Stimulated activated CD8-positive, alpha-beta memory T cell treated with anti-CD3 and anti-CD28 coated beads, Interleukin-15, amount 100 ng/mL, for 1 hour (primary cell): Measurements from ENCODE around the gene OR10J1.
"Not testable (repeated sequence)": the region's sequence is repeated elsewhere in the genome, so short reads cannot be mapped to it uniquely, and the experiment has no call there.

Source experiments
- DNase-seq: peaks from one replicate; pipeline ENCODE4 v3.0.0-alpha.2; 2020; ENCODE audit warnings: low read depth

Gene OR10J1, protein sequence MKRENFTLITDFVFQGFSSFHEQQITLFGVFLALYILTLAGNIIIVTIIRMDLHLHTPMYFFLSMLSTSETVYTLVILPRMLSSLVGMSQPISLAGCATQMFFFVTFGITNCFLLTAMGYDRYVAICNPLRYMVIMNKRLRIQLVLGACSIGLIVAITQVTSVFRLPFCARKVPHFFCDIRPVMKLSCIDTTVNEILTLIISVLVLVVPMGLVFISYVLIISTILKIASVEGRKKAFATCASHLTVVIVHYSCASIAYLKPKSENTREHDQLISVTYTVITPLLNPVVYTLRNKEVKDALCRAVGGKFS

DNA sequence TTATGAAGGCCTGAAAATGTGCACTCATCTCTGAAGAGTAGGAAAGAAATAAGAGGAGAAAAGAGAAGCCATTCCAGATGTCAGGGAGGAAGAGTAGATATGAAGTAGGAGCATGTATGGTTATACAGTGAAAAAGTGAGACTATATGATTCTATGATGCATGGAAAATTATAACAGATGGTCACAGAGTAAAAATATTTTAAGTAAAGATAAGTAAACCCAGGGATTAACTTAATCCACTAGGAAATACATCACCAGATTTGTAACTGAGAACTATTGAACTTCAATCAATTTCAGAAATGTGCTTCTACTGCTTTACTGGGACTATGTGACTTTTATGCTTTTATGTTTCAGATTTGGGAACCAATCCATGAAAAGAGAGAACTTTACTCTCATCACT is at the start of gene OR10J1:
Gene OR10J1 (plus strand): TSS at position 301 of the 400 bp plus-strand sequence. CDS start 70 bp downstream, at position 371.
- DNase-seq: no peak

DNA sequence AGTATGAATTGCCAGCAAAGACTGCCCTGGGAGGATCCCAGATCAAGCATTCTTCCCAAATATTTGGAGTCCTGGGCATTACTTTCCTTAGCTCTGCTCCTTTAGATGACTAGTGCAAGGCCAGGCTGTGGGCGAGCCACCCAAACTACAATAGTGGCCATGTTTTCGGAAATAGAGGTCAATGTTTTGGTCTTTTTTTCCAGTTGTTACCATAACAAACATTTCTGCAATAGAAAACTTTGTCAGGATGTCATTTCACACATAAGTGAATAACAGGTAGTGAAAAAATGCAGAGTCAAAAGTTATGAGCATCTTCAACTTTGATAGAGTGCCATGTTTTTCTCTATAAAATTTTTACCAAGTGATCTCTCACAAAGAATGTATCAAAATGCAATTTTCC is 32.7 kb upstream of the OR10J1 start:
- DNase-seq: no peak

DNA sequence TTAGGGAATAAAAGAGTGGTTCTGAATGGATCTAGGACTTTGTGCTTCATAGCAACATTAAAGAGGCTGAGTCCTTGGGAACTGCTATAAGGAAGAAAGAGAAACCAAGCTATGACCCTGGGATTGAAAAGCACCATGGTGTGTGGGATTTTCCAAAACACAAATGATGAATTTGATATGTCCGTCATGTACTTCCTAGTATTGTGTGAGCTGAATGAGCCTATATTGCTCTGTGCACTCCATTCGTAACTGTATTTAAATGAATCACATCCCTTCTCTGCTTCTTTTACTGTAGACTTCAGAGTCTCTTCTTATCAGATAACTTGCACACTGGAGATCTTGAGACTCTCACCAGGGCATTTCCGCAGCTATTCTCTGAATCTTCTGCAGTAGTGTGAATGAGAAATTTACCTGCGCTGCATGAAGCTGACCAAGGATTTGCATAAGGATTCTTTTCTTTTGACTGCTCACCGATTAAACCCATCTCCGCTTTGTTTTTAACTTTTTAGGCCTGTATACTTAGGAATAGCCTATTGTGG is 30.6 kb upstream of the OR10J1 start:
- DNase-seq: no peak

DNA sequence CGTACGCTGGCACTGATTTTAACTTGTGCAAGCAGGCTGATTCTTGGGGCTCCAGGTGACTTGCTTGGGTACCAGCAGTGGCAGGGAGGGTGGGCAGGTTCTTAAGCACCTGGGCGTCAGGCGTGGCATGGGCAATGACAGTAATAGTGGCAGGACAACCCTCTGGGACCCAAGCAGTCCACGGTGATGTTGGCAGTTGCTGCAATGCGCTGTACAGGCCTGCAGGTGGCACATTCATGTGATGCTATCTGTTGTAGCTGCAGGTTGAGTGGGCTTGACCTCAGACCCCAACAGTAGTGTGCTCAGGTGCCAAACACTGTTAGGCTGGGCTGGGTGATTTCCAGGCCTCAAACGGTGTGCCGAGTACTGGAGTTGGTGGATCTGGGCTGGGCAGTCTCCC is 17.7 kb upstream of the OR10J1 start:
- DNase-seq: no peak

DNA sequence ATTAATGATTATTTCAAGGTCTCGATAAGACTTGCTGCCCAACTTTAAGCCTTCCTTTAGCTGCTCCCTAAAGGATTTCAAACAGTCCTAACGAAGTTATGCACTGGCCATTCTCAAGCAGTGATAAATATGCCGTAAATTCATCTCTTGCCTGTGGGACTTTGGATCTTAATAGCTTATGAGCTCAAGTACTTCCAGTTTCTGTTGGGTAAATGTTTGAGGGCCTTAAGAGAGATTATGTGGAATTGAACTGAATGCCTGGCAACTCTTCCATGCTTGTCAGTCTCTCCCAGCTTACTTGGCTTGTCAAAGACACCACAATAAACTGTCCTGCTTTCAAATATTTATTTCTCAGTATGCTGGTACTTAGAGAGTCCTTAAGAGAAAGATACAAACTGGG is 11.0 kb upstream of the OR10J1 start:
- no peak for DNase-seq

DNA sequence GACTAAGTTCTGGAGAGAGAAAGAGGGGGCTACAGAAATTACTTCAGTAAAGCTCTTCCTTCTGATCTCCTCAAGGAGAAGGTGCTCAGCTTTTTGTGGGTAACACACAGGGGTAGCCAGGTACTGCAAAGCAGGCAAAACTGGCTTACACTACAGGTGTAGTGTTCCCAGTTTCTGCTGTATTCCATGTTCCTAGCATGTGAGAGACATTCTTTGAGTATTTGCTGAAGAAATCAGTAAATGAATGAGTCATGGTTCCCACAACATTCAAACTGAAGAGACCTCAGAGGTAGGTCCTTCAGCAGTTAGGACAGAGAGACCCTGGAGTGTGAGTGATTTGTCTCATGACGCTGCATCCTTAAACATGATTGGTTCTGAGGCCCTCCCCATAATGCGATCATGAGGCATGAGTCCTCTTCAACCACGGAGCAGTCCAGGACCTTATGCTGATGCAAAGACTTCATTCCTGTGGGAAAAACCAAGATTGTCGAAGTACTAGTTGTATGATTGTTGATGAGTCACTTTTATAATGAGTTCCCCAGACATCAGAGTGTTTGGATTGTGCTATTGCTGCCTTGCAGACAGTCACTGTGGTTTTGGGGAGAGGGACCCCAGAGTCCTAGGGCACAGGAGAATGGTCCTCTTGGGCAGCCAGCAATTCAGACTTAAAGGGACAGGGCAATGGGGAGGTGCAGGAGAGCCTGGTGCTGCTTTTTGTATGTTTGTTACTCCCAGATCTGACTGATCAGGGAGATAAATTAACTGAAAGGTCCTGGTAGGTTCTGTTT is 10.3 kb upstream of the OR10J1 start:
- DNase-seq: no peak

DNA sequence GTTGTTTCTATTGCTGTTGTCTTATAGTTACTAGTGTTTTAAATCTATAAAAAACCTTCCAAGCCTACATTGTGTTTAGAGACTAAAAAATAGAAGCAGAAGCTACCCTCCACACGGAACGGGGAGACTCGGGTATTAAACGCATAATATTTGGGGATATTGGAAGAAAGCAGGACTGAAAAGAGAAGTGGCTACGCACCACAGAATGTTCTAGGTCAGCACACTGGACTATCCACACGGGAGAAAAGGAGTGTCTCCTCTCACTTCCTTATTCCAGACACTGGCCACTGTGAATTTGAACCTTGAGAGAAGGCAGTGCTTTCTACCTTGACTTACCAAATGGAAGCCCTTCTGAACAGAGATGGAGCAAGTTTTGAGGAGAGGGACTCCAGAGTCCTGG is 8.5 kb upstream of the OR10J1 start:
- DNase-seq: no peak

DNA sequence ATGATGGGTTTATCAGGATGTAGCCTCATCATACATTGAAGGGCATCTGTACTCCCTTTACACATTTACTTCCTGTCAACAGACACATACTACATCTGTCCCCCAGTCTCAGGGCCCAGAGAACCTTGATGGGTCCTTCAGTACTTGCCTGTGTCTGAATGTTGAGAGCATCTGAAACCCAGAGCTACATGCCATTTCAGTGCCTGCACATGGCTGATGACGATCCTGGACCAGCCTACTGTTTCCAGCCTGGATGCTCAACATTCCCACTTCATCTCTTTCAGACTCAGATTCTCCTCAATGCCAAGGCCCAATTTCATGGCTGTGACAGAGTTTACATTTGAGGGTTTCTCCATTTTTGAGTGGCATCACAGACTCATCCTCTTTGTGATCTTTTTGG is 7.6 kb upstream of the OR10J1 start, which contains the start of gene OR10J4:
Gene OR10J4 (plus strand): TSS at position 301 of the 400 bp plus-strand sequence.
- DNase-seq: no peak

DNA sequence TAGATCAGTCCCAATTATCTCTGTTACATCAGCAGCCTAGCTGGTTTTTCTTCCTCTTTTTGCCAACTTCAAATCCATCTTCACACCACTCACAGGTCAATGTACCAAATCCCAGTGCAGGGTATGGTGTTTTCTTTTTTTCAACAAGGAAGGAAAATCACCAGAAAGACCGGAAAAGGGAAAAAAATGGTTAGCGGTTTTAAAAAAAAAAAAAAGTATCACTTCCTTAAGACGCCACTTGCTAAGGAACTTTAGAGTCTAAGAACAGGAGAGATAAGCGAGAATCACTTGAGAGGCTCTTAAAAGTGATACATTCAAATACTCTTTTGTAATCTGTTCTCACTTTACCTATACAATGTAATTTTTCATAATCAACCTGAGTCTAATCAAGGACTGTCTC is 3.1 kb upstream of the OR10J1 start:
- no peak for DNase-seq

DNA sequence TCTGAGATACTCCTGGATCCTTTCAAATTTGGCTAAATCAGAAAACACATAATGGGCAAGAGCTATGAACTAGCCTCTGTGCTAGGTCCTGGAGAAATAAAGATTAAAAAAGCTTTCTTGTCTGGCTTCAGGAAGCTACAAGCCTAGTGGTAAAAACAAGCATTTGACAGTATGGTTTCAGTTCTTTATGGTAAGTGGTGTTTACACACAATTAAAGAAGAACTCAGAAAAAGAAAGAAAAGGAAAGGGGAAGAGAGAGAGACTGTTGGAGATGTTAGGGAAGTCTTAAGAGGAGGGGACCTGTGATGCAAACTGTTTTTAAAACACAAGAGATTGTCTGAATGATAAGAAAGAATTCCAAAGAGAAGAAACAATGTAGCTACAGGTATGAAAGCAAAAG is 1.8 kb downstream of the OR10J1 start:
- DNase-seq: no peak

DNA sequence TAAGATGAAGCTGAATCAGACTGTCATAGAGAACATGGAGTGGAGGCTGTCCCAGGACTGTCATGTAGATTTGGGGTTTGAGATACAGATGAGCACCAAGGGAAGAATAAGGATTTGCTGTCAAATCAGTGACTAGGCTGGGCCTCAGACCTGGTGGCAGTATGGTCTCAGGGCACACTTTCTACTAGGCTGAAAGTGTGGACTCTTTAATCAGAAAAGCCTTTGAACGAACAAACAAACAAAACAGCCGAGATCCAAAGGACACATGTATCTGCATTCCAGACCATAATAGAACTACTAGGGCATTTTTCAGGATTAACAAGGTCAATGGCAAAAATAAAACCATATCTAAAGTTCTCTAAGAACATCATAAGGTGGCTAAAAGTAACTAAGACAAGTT is 2.9 kb downstream of the OR10J1 start:
- DNase-seq: no peak

DNA sequence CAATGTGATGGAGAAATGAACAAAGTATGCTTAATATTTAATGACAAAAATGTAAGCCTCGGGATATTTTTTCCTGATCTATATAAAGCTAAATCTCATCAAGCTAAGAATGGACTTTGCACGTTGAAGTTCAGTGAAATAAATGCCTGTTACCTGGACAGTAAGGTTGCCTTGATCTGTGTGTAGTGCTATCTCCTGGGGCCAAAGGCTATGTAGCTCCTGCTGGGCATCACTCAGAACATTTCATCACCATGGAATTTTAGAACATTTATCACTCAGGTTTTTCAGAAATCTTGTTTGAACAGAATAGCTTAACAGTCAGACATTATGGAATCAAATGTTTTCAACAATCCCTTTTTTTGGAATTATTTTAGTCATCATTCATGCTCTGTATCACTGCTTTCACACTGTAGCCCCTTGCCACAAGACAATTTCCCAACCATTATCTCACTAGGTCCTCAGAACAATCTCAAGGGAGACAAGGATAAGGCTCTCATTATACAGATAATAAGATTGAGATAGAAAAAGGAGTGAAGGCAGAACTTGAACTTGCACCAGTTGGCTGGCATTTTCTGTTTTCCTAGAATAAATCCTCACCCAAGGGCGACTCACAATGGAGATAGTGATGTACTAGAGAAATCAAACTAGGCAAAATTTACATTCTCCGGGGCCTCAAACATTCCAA is 3.7 kb downstream of the OR10J1 start:
- no peak for DNase-seq

DNA sequence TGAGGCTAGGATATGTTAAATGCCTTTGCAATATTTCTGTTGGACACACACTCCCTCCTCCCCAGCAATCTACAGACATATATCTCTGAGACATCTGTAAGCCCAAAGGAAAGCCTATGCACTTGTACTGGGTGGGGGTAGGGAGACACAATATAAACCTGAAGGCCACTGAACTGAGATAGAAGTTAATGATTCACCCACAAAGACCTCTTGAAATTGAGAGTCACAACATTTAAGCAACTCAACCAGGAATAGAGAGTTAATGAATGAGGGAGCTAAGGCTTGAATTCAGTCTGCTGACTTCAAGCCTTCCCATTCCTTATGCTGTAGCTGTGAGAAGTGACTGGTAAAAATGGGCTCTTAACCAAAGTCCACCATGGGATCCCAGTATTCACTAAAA is 5.0 kb downstream of the OR10J1 start:
- DNase-seq: no peak

DNA sequence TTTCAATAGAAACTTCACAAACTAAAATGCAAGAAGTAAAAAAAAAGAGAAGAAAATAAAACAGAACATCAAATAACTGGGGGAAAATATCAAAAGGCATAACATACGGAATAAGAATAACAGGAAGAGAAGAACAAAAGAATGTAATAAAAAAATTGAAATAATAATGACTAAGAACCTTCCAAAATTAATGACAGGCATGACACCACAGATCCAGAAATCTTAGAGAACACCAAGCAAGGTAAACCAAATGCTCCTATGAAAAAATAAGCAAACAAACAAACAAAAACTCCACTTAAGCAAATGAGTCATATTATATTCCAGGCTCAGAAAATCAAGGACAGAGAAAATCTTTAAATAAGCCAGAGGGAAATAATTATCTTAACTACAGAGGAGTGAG is 8.7 kb downstream of the OR10J1 start:
- DNase-seq: no peak

DNA sequence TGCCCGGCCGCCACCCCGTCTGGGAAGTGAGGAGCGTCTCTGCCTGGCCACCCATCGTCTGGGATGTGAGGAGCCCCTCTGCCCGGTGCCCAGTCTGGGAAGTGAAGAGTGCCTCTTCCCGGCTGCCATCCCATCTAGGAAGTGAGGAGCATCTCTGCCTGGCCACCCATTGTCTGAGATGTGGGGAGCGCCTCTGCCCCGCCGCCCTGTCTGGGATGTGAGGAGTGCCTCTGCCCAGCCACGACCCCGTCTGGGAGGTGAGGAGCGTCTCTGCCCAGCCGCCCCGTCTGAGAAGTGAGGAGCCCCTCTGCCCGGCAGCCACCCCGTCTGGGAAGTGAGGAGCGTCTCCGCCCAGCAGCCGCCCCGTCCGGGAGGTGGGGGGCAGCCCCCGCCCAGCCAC is 10.1 kb downstream of the OR10J1 start:
- DNase-seq: not testable (repeated sequence)

DNA sequence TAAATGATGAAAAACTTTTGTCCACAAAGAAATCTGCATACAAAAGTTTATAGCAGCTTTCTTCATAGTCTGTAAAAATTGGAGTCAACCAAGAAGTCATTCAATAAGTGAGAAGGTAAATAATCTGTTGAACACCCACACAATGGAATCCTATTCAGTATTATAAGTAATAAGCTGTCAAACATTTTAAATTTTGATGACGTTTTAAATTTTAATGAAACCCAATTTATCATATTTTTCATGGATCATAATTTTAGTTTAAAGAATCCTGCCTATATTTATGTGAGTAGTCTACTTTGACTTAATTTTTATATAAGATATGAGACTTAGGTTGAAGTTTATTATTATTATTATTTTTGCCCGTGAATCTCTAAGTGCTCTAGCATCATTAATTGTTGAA is 20.0 kb downstream of the OR10J1 start:
- DNase-seq: no peak

DNA sequence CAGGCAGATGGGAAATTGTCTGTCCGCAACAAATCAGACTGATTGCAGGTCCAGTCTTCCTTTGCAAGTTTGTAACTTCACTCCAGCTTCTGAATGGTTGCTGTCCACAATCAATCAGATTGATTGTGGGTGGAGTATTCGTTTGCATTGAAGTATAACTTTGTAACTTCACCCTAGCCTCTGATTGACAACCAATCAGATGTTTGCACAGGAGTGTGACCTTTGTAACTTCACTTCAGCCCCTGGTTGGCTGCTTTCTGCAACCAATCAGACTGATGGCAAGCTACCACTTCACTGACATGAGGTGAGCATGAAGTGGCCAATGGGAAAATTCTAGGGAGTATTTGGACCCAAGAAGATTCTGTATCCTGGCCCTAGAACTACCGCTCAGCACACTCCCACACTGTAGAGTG is 25.7 kb downstream of the OR10J1 start:
- DNase-seq: no peak

DNA sequence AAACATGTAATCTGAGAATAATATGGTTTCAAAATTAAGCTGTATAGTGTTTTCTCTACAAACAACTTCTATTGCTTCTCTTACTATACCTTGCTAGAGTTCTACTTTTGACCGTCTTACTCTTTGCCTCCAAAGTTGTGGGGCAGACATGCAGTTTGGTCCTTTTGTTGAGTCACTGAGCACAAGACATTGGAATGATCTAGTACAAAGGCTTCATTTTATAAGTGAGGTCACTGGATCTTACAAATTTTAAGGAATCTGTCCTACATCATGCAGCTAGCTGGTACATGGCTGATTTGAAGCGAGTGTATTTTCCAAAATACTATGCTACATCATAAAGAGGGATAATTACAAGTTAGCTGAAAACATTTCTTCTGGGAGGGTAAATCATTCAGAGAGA is 28.8 kb downstream of the OR10J1 start:
- no peak for DNase-seq

DNA sequence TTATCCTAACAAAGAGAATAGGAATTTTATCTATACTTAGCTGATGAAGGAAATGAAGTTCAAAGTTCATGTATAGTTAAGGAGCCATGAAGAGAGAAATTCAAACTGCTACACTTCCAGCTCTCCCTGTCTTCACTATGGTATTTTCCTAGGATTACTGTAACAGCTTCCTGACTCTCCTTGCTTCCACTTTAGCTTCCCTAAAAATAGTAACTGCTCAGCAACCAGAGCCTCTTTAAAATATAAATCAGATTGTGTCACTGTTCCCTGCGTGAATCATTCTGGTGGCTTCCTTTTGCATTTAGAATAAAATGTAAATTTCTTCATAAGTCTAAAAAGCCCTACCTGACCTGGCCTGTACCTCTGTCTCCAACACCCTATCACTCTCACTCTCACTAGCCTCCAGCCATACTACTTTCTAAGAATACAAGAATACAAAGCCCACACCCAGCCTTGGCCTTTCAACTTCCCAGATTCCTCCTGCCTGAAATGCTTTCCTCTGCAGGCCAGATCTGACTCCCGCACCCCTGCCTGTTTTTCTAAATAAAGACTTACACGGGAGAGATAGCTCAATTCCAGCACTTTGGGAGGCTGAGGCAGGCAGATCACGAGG is 30.5 kb downstream of the OR10J1 start:
- DNase-seq: no peak

DNA sequence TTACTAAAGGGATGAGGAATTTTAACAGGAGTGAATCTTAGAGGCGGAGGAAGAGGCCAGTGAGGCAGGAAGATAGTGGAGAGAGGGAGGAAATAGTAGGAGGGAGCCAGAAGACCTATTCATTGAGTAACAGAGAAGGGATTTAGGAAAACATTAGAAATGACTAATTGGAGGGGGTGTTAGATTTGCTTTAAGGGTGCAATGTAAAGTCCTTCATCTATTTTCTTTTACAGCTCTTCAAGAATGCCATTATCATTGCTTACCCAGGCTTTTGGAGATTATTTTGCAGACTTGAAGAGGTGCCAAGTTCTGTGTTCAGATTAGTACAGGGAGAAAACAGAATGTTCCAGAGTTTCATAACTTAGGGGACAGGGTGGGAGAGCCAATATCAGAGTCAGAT is 33.8 kb downstream of the OR10J1 start:
- DNase-seq: no peak

DNA sequence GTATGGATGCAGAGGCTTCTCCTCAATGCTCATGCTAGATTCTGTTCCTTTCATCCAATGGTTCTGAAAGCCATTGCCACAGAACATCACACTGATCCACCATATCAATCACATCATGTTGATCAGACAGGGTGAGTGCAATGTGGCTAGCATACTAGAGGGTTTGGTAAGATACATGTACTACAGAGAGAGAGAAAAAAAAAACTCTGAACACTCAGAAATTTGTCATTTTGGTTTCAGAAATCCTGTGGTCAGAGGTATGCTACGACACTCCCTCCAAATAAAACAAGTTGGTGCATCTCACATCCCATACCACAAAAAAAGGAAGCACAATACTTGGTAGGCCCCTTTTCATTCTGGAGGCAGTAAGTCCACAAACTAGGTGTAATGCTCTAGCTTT is 35.4 kb downstream of the OR10J1 start:
- no peak for DNase-seq

DNA sequence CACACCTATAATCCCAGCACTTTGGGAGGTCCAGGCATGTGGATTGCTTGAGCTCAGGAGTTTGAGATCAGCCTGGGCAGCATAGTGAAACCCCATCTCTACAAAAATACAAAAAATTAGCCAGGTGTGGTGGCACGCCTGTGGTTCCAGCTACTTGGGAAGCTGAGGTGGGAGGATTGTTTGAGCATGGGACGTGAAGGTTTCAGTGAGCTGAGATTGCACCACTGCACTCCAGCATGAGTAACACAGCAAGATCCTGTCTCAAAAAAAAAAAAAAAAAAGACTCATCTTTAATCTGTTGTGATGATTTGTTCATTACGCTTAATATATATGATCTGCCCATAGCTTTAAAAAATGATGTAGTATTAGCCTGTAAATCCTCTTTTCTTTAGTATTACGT is 44.0 kb downstream of the OR10J1 start:
- DNase-seq: no peak
